Activated CD8-positive, alpha-beta memory T cell treated with anti-CD3 and anti-CD28 coated beads, Interleukin-2, amount 50 U/mL, for 4 hours (primary cell): ENCODE measurements around the gene SCYL3.
"Not testable (repeated sequence)": the region's sequence is repeated elsewhere in the genome, so short reads cannot be mapped to it uniquely, and the experiment has no call there.

Source experiments
- DNase-seq: peaks from one replicate; pipeline ENCODE4 v3.0.0-alpha.2; 2020

The SCYL3 gene

GRCh38 chr1:169811418-169812035, 82.2 kb downstream of the SCYL3 start:
- DNase-seq = not testable (repeated sequence)

- DNase-seq = peak; percentile 19
Observed at GRCh38 chr1:169809370-169810095, 84.2 kb downstream of the SCYL3 start.

GRCh38 chr1:169804941-169805340, 88.8 kb downstream of the SCYL3 start:
- no peak for DNase-seq

- no peak for DNase-seq
Observed at GRCh38 chr1:169802888-169803287, 90.8 kb downstream of the SCYL3 start.
